Jurkat, Clone E6-1 (cell line): Measurements from ENCODE around the gene SMYD2.

Experiments
- DNase-seq: peaks from one replicate; pipeline ENCODE4 v3.0.0-alpha.2; 2011; ENCODE audit warnings: low read depth, low spot score
- H3K4me3 ChIP-seq: 2 replicates; pipeline ENCODE4 v1.5.1; 2011; ENCODE audit warnings: mild to moderate bottlenecking, low read length, control low read depth, moderate library complexity

Gene SMYD2

GRCh38 chr1:214295934-214296333, 15.0 kb downstream of the SMYD2 start:
- H3K4me3 ChIP-seq, result no peak overlapping the region
- no peak for DNase-seq

GRCh38 chr1:214296860-214297745, 16.1 kb downstream of the SMYD2 start:
- no peak for DNase-seq
- H3K4me3 ChIP-seq, result no peak overlapping the region

GRCh38 chr1:214300149-214300780, 19.3 kb downstream of the SMYD2 start:
- no peak overlapping the region for H3K4me3 ChIP-seq
- DNase-seq, result no peak

- no peak for DNase-seq
- no peak overlapping the region for H3K4me3 ChIP-seq
These were observed 20.6 kb downstream of the SMYD2 start for GRCh38 chr1:214301526-214301925.

- H3K4me3 ChIP-seq, result no peak overlapping the region
- no peak for DNase-seq
These were observed 22.4 kb downstream of the SMYD2 start for GRCh38 chr1:214303141-214303930.

DNA sequence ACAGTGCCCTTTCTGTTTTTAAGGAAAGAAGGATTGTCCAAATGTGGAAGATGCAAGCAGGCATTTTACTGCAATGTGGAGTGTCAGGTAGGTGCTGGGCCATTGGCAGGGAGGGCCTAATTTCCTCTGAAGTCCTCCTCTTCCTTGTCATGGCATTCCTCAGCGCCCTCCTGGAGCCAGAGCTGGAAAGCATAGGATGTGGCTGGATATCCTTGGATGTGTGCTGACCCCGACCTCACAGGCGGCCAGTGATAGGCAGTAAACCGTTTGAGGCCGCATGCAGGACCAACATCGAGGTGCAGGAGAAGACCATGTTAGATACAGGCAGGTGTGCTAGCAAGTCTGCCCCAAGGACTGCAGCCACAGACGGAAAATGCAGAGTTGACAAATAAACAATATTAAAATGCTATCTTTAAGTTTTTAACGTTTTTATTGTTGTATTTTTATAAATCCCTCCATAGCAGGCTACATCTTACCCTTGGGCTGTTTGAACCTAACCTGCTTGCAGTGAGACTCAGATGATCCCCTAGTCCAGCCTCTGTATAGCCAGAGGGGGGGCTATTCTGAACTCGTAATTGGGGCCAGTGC, 24.3 kb downstream of the SMYD2 start:
- no peak for DNase-seq
- H3K4me3 ChIP-seq, result no peak overlapping the region

- DNase-seq, result no peak
- H3K4me3 ChIP-seq, result no peak overlapping the region
These were observed 25.3 kb downstream of the SMYD2 start for GRCh38 chr1:214306269-214306668.

DNA sequence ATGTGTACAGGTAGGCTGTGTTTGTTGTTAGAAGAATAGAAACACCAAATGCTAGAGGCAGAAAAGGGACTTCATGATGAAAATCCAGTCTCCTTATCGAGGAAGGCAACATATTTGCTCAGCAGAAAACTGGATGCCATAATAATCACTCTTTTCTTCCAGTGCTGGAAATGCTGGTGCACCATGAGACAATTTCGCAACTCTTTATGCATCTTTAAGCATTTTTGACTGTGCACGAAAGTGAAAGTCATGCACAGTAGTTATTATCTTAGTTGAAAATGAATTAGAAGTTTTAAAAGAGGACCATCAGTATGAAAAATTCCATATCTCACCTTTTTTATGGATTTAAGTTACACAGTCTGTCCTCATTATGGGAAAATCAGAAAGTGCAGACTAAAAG, 29.1 kb downstream of the SMYD2 start:
- no peak for DNase-seq
- no peak overlapping the region for H3K4me3 ChIP-seq

GRCh38 chr1:214310777-214311690, 30.1 kb downstream of the SMYD2 start:
- DNase-seq, result no peak

DNA sequence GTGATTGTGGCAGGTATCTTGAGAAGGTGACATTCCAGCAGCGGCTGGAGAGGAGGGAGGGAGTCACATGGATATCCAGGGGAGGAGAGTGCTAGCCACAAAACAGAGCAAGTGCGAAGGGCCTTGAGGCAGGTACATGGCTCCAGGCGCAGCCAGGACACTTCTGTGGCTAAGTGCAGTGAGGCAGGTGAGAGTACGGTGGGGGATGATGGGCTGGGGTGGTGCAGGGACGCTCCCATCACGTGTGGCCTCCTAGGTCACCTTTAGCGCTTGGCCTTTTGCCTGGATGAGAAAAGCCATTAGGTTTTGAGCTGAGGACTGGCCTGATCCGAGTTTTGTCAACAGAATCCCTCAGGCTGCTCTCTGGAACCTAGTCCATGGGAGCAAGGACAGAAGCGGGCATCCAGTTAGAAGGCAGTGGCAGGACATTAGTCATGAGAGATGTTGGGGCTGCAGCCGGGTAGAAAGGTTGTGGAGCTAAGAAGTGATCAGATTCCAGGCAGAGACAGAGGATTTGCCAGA, 31.6 kb downstream of the SMYD2 start:
- DNase-seq, result no peak
- H3K4me3 ChIP-seq, result no peak overlapping the region

More at GRCh38 chr1:214310777-214311690, 30.1 kb downstream of the SMYD2 start:
- no peak overlapping the region for H3K4me3 ChIP-seq

DNA sequence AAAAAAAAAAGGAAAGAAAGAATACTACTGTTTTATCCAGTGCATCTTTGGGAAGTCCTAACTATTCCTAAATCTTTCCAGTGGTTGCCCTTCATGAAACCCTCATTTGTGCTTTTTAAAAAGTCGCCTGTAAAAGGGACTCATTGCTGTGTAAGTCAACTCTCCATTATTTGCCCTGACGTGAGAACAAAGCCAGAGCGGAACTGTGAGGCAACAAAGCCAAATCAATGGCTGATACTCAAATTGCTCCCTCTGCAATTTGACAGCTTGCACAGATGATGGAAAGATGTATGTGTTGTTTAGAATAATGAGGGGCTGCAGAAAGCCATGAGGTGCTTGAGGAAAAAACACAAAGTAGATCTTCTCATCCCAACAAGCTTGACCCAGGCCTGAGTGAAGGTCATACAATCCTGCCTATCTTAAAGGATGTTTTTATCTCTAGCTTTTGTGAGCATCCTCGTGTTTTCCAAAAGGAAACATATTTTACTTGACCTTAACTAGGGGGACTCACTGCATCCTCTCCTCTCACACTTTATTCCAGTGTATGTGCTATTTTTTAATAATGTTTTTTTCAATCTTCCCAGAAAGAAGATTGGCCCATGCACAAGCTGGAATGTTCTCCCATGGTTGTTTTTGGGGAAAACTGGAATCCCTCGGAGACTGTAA, 33.4 kb downstream of the SMYD2 start:
- no peak for DNase-seq
- no peak overlapping the region for H3K4me3 ChIP-seq

- no peak overlapping the region for H3K4me3 ChIP-seq
- no peak for DNase-seq
These were observed 35.6 kb downstream of the SMYD2 start for GRCh38 chr1:214316593-214316992.

GRCh38 chr1:214317300-214317699, 36.3 kb downstream of the SMYD2 start:
- DNase-seq, result no peak
- no peak overlapping the region for H3K4me3 ChIP-seq

DNA sequence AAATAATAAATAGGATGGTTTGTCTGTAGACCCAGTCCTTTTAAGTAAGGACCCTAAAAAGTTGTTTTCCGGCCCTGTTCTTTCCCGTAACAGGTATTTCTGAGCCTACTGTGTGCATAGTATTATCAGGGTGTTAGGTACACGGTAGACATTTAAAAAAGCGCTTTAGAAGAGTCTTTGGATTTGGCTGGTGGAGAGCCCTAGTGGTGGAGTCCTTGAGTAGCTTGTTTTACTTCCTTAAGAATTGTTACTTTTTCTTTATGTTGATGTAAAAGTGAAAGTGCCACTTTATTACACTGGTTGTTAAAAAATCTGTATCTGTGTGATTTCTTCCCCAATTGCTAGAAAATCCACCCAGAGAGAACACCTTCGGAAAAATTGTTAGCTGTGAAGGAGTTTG, 36.8 kb downstream of the SMYD2 start:
- H3K4me3 ChIP-seq, result no peak overlapping the region
- no peak for DNase-seq

GRCh38 chr1:214318356-214318755, 37.4 kb downstream of the SMYD2 start:
- no peak overlapping the region for H3K4me3 ChIP-seq
- no peak for DNase-seq

GRCh38 chr1:214318956-214319736, 38.2 kb downstream of the SMYD2 start:
- H3K4me3 ChIP-seq, result no peak overlapping the region
- DNase-seq, result no peak

- no peak overlapping the region for H3K4me3 ChIP-seq
- DNase-seq, result no peak
These were observed 39.0 kb downstream of the SMYD2 start for GRCh38 chr1:214319938-214320337.
